H1 (cell line): ENCODE measurements around the gene CCDC81. TPM values are rescaled to one million over a fixed set of nuclear protein-coding genes. Genes with fewer than 3 reads are reported as not detected.

Experiments
- CTCF ChIA-PET: fragments of 300-600 bp; sonication (Branson Sonifier 250); formaldehyde crosslinking; loops from one replicate; lab custom pipeline; 2021; ENCODE audit not compliant: partially characterized antibody; lab: Charles Lee
- POLR2A ChIA-PET: fragments of 300-600 bp; sonication (Branson Sonifier 250); formaldehyde crosslinking; loops from one replicate; lab custom pipeline; 2021; ENCODE audit warnings: inconsistent platforms; ENCODE audit not compliant: partially characterized antibody; lab: Charles Lee
- DNase-seq, 2 experiments: peaks; one replicate each; pipeline versions ENCODE4 v3.0.0 to v3.0.0-alpha.2; 2010 to 2022; ENCODE audit warnings: low spot score in 2 of 2, low read depth in 1 of 2, mixed read lengths in 1 of 2
- FAIRE-seq: peaks from 2 replicates; lab custom pipeline; 2011; peaks lifted over from hg19 to GRCh38; lab: Jason Lieb, UNC
- H2AFZ ChIP-seq: 2 replicates; pipeline ENCODE4 v1.8.1; 2012; ENCODE audit warnings: low read length, inconsistent platforms
- H2AK5ac ChIP-seq: 2 replicates; pipeline ENCODE4 v1.6.1; 2013; ENCODE audit warnings: low read depth, low read length
- H2BK120ac ChIP-seq: replicated peaks from 2 replicates; pipeline ENCODE3; 2013; ENCODE audit warnings: low read depth, low read length, inconsistent platforms
- H2BK12ac ChIP-seq: 2 replicates; pipeline ENCODE4 v1.6.1; 2013; ENCODE audit warnings: low read depth, low read length
- H2BK15ac ChIP-seq: 2 replicates; pipeline ENCODE4 v1.6.1; 2013; ENCODE audit warnings: low read length
- H2BK20ac ChIP-seq: 2 replicates; pipeline ENCODE4 v1.6.1; 2013; ENCODE audit warnings: low read length
- H2BK5ac ChIP-seq: 2 replicates; pipeline ENCODE4 v1.6.1; 2013; ENCODE audit warnings: low read depth, low read length
- H3K14ac ChIP-seq: 2 replicates; pipeline ENCODE4 v1.6.1; 2013; ENCODE audit warnings: inconsistent platforms; ENCODE audit not compliant: insufficient read length
- H3K18ac ChIP-seq: 2 replicates; pipeline ENCODE4 v1.6.1; 2013; ENCODE audit warnings: low read length; ENCODE audit errors: extremely low read depth
- H3K23ac ChIP-seq: 2 replicates; pipeline ENCODE4 v1.6.1; 2013; ENCODE audit warnings: inconsistent platforms; ENCODE audit not compliant: insufficient read length
- H3K23me2 ChIP-seq: 2 replicates; pipeline ENCODE4 v1.6.1; 2013; ENCODE audit warnings: low read depth, low read length
- H3K27ac ChIP-seq: 2 replicates; pipeline ENCODE4 v1.6.1; 2011; ENCODE audit warnings: low read depth, low read length, inconsistent platforms
- H3K27me3 ChIP-seq, 4 experiments: replicated peaks in 1 of 4; 1 replicate in 1 of 4; 2 replicates in 3 of 4; pipeline versions ENCODE4 v1.6.1 to v1.8.1; 2011 to 2013; ENCODE audit warnings: low read length in 3 of 4, mild to moderate bottlenecking in 3 of 4, inconsistent platforms in 2 of 4, mixed read lengths in 2 of 4, moderate library complexity in 1 of 4; ENCODE audit not compliant: control insufficient read depth in 3 of 4, insufficient read depth in 3 of 4; ENCODE audit errors: extremely low read depth in 1 of 4
- H3K36me3 ChIP-seq, 4 experiments: 2 replicates each; pipeline versions ENCODE4 v1.6.1 to v1.8.1; 2011 to 2013; ENCODE audit warnings: mild to moderate bottlenecking in 4 of 4, low read length in 3 of 4, moderate library complexity in 2 of 4, control low read depth in 1 of 4, inconsistent platforms in 1 of 4; ENCODE audit not compliant: insufficient read depth in 4 of 4, control insufficient read depth in 2 of 4
- H3K4ac ChIP-seq: replicated peaks from 2 replicates; pipeline ENCODE3; 2013; ENCODE audit warnings: low read length, low read depth, mixed read lengths, inconsistent platforms; ENCODE audit not compliant: insufficient read length
- H3K4me1 ChIP-seq, 4 experiments: replicated peaks in 1 of 4; 1 replicate in 1 of 4; 2 replicates in 3 of 4; pipeline versions ENCODE4 v1.6.1 to v1.8.1; 2011 to 2013; ENCODE audit warnings: low read length in 3 of 4, inconsistent platforms in 2 of 4, mixed read lengths in 1 of 4; ENCODE audit not compliant: insufficient read depth in 4 of 4, control insufficient read depth in 3 of 4
- H3K4me2 ChIP-seq, 2 experiments: 2 replicates each; pipeline versions ENCODE4 v1.6.1 to v1.8.1; 2011 to 2013; ENCODE audit warnings: low read depth in 2 of 2, low read length in 2 of 2, control low read depth in 1 of 2, inconsistent platforms in 1 of 2, mild to moderate bottlenecking in 1 of 2; ENCODE audit not compliant: insufficient read depth in 1 of 2
- H3K4me3 ChIP-seq, 4 experiments: fragments of 200-600, 300-600 bp in 1 of 4; sonication (generic), shearing (Covaris generic), sonication (Bioruptor Twin) in 1 of 4; 2 replicates each; pipeline versions ENCODE4 v1.5.1 to v1.8.1; 2011 to 2016; ENCODE audit warnings: low read length in 4 of 4, low read depth in 3 of 4, control low read depth in 2 of 4, inconsistent platforms in 2 of 4, mild to moderate bottlenecking in 2 of 4, mixed read lengths in 1 of 4, moderate library complexity in 1 of 4; ENCODE audit not compliant: insufficient read depth in 2 of 4; ENCODE audit errors: extremely low read depth in 1 of 4
- H3K56ac ChIP-seq: replicated peaks from 2 replicates; pipeline ENCODE3; 2013; ENCODE audit warnings: low read depth, mild to moderate bottlenecking, mixed read lengths, low read length, inconsistent platforms; ENCODE audit not compliant: insufficient read length
- H3K79me1 ChIP-seq: 2 replicates; pipeline ENCODE4 v1.6.1; 2013; ENCODE audit warnings: low read depth, low read length, control low read depth
- H3K79me2 ChIP-seq, 2 experiments: 2 replicates each; pipeline versions ENCODE4 v1.6.1 to v1.8.1; 2012 to 2013; ENCODE audit warnings: low read length in 2 of 2, mild to moderate bottlenecking in 2 of 2, inconsistent platforms in 1 of 2; ENCODE audit not compliant: insufficient read depth in 2 of 2, control insufficient read depth in 1 of 2
- H3K9ac ChIP-seq, 4 experiments: replicated peaks in 1 of 4; 1 replicate in 1 of 4; 2 replicates in 3 of 4; pipeline versions ENCODE4 v1.6.1 to v1.8.1; 2011 to 2013; ENCODE audit warnings: low read depth in 3 of 4, low read length in 3 of 4, control low read depth in 2 of 4, mild to moderate bottlenecking in 2 of 4, moderate library complexity in 2 of 4, inconsistent platforms in 1 of 4; ENCODE audit errors: extremely low read depth in 1 of 4
- H3K9me3 ChIP-seq, 2 experiments: 2 replicates each; pipeline versions ENCODE4 v1.6.1 to v1.8.1; 2012 to 2013; ENCODE audit warnings: mild to moderate bottlenecking in 2 of 2, moderate library complexity in 2 of 2, control low read depth in 1 of 2, inconsistent platforms in 1 of 2, low read depth in 1 of 2, low read length in 1 of 2, mixed read lengths in 1 of 2; ENCODE audit not compliant: insufficient read depth in 2 of 2
- H4K20me1 ChIP-seq, 2 experiments: replicated peaks in 1 of 2; 2 replicates each; pipeline versions ENCODE3 to v1.8.1; 2011 to 2013; ENCODE audit warnings: inconsistent platforms in 2 of 2, low read length in 2 of 2, mild to moderate bottlenecking in 1 of 2; ENCODE audit not compliant: insufficient read depth in 2 of 2, control insufficient read depth in 1 of 2
- H4K5ac ChIP-seq: 2 replicates; pipeline ENCODE4 v1.6.1; 2013; ENCODE audit warnings: low read length, low read depth, mixed read lengths, inconsistent platforms; ENCODE audit not compliant: insufficient read length
- H4K8ac ChIP-seq: 2 replicates; pipeline ENCODE4 v1.8.0; 2013; ENCODE audit warnings: mild to moderate bottlenecking, moderate library complexity, low read length, inconsistent platforms; ENCODE audit not compliant: insufficient read depth; ENCODE audit errors: extremely low read depth
- H4K91ac ChIP-seq: replicated peaks from 2 replicates; pipeline ENCODE3; 2013; ENCODE audit warnings: low read length, mixed read lengths, inconsistent platforms; ENCODE audit not compliant: insufficient read length
- CTCF ChIP-seq, 3 experiments: IDR thresholded peaks; 1 replicate in 2 of 3; 2 replicates in 1 of 3; pipeline versions ENCODE4 v1.5.1 to v1.6.1; 2011; ENCODE audit warnings: low read length in 3 of 3, mild to moderate bottlenecking in 3 of 3, inconsistent platforms in 2 of 3, low read depth in 1 of 3, moderate library complexity in 1 of 3; ENCODE audit not compliant: insufficient read depth in 1 of 3; ENCODE audit errors: control extremely low read depth in 1 of 3
- KDM1A ChIP-seq: fragments of 200-600, 300-600 bp; sonication (generic); IDR thresholded peaks from 2 replicates; pipeline ENCODE4 v1.7.1; 2016; ENCODE audit warnings: mild to moderate bottlenecking, low read length, borderline replicate concordance
- KDM5A ChIP-seq: fragments of 200-600 bp; IDR thresholded peaks from 2 replicates; pipeline ENCODE4 v1.7.1; 2012; ENCODE audit warnings: mild to moderate bottlenecking, low read length, inconsistent platforms, mixed read lengths
- RAD21 ChIP-seq, 2 experiments: IDR thresholded peaks in 1 of 2; conservative IDR thresholded peaks in 1 of 2; 2 replicates each; pipeline ENCODE4 v1.6.1; 2011; ENCODE audit warnings: low read depth in 2 of 2, low read length in 2 of 2, improper control_type of control experiment in 1 of 2, inconsistent platforms in 1 of 2, mild to moderate bottlenecking in 1 of 2, moderate library complexity in 1 of 2
- SP2 ChIP-seq: IDR thresholded peaks from 2 replicates; pipeline ENCODE4 v1.6.1; 2012; ENCODE audit warnings: mild to moderate bottlenecking, low read length, inconsistent platforms
- TAF1 ChIP-seq: IDR thresholded peaks from 2 replicates; pipeline ENCODE4 v1.6.1; 2011; ENCODE audit warnings: mild to moderate bottlenecking, low read depth, low read length
- polyA plus RNA-seq, 7 experiments: library from polyadenylated mRNA; depleted of rRNA in 3 of 7; stranded (reverse) in 5 of 7; unstranded in 2 of 7; fragments of >200 nt in 5 of 7; fragments of 200-250 nt in 2 of 7; gene quantifications; 1 replicate in 5 of 7; 2 replicates in 1 of 7; 4 replicates in 1 of 7; pipeline versions ENCODE4 v1.2.1 to v1.2.3, GENCODE V29; 2011 to 2013; ENCODE audit warnings: missing spikeins in 2 of 7, mixed read lengths in 2 of 7
- total RNA-seq: library from RNA; stranded (reverse); fragmentation: NEBNext Ultra II Directional; extraction: Animal tissue kit (Norgen Biotek cat#: 25700); gene quantifications from 2 replicates; pipeline ENCODE4 v1.2.1, GENCODE V29; 2021

The CCDC81 gene
- total and polyA plus RNA-seq, 2 of the 8 experiments (the other 6 are each of a cell fraction or from before 2014, with no cell fraction given) = 0.30 to 0.58 TPM

- H2BK120ac ChIP-seq = no peak overlapping the region
- DNase-seq (no peak), FAIRE-seq (no peak)
- no peak overlapping the region for H3K14ac ChIP-seq
- no peak overlapping the region for H3K9ac ChIP-seq
- H2BK15ac ChIP-seq = no peak overlapping the region
- no peak overlapping the region for H2BK20ac ChIP-seq
- H3K36me3 ChIP-seq = no peaks in the 10 kb centered on the region
- no peaks in the 10 kb centered on the region for H3K27me3 ChIP-seq
- H3K23me2 ChIP-seq = no peaks in the 10 kb centered on the region
- H3K27ac ChIP-seq = no peak overlapping the region
- no peak overlapping the region for H3K4me3 ChIP-seq
- H4K91ac ChIP-seq = no peak overlapping the region
- POLR2A ChIA-PET = no interaction called here
- no peak overlapping the region for H2BK5ac ChIP-seq
- no peak overlapping the region for H3K4me2 ChIP-seq
- H3K18ac ChIP-seq = no peak overlapping the region
- no peaks in the 10 kb centered on the region for H3K79me1 ChIP-seq
- H3K4ac ChIP-seq = no peak overlapping the region
- H4K5ac ChIP-seq = no peak overlapping the region
- H2BK12ac ChIP-seq = no peak overlapping the region
- H3K23ac ChIP-seq = no peak overlapping the region
- no peak overlapping the region for H2AFZ ChIP-seq
- H3K79me2 ChIP-seq = no peaks in the 10 kb centered on the region
- H3K9me3 ChIP-seq = no peaks in the 10 kb centered on the region
- no peaks in the 10 kb centered on the region for H3K4me1 ChIP-seq
- CTCF ChIA-PET = interaction anchor here (1.5 to 2.9 kb wide), 3 partner anchors 11 to 63 kb away, joined by 3 to 12 read pairs (median 5); no protein-coding TSS in a partner anchor
- H4K20me1 ChIP-seq = no peaks in the 10 kb centered on the region
- no peak overlapping the region for H2AK5ac ChIP-seq
- TF ChIP-seq SP2 (no peak), TAF1 (no peak), KDM1A (no peak), CTCF (IDR thresholded peaks at IDR 0.05; ENCODE audit: control extremely low read depth in 1 of 3, insufficient read depth in 1 of 3, low read depth in 1 of 3, low read length in 3 of 3) (peak in 1 of 3 experiments; percentile 21; a peak in 1 of 4 replicates), KDM5A (no peak), RAD21 (IDR thresholded peaks at IDR 0.05 in 1 of 2, conservative IDR thresholded peaks at IDR 0.05 in 1 of 2; ENCODE audit: low read depth in 2 of 2, low read length in 2 of 2) (peak in 1 of 2 experiments; percentile 16; a peak in 1 of 4 replicates)
- no peak overlapping the region for H3K56ac ChIP-seq
- no peak overlapping the region for H4K8ac ChIP-seq
Measured at GRCh38 chr11:86408845-86409244, 34.2 kb downstream of the CCDC81 start.
